Psoas muscle (tissue), 8 donors: ENCODE measurements around the gene HSDL2. TPM values are rescaled to one million over a fixed set of nuclear protein-coding genes. Genes with fewer than 3 reads are reported as not detected.

Source experiments
- ATAC-seq, 4 donors: fragments of 200-7000 bp; cut with Tn5 transposase; one replicate each; pipeline ENCODE4 v1.9.1; 2020; ENCODE audit warnings: moderate library complexity in 3 of 4, mild to moderate bottlenecking in 2 of 4
- DNase-seq, 2 donors: peaks; one replicate each; pipeline ENCODE4 v3.0.0-alpha.2; 2020
- H3K27ac ChIP-seq: fragments of 200-600 bp; one replicate; pipeline ENCODE4 v1.8.0; 2022
- H3K27me3 ChIP-seq, 3 donors: fragments of 200-600 bp in 1 of 3; one replicate each; pipeline versions ENCODE4 v1.6.1 to v1.8.0; 2013 to 2022; ENCODE audit warnings: low read length in 2 of 3, mild to moderate bottlenecking in 2 of 3, moderate library complexity in 1 of 3; ENCODE audit not compliant: insufficient read depth in 3 of 3
- H3K36me3 ChIP-seq, 2 donors: fragments of 200-600 bp in 1 of 2; one replicate each; pipeline versions ENCODE4 v1.6.1 to v1.8.0; 2013 to 2022; ENCODE audit warnings: low read depth in 1 of 2, mild to moderate bottlenecking in 1 of 2, moderate library complexity in 1 of 2; ENCODE audit not compliant: insufficient read depth in 1 of 2
- H3K4me1 ChIP-seq: fragments of 200-600 bp; one replicate; pipeline ENCODE4 v1.8.0; 2022
- H3K4me3 ChIP-seq: fragments of 200-600 bp; one replicate; pipeline ENCODE4 v1.8.0; 2022; ENCODE audit warnings: mild to moderate bottlenecking
- H3K9me3 ChIP-seq: fragments of 200-600 bp; one replicate; pipeline ENCODE4 v1.8.0; 2022
- CTCF ChIP-seq: fragments of 200-600 bp; IDR thresholded peaks from one replicate; pipeline ENCODE4 v1.8.0; 2022; ENCODE audit warnings: antibody characterized with exemption
- WGBS, 3 donors: extraction: QIAGEN DNeasy Blood & Tissue Kit; methylation state at CpG; one replicate each; pipeline versions ENCODE4 v1.1.6 to v1.1.7; 2013; 5-methylcytosine and 5-hydroxymethylcytosine counted together
- intact Hi-C, 2 donors: fragments of 100-400 bp; cut with DNase I; formaldehyde crosslinking; loops; one replicate each; pipeline versions ENCODE4 v1.11.0 to v1.14.2; 2022
- polyA plus RNA-seq, 3 donors: library from polyadenylated mRNA; stranded (reverse); fragments of 200-250 nt; gene quantifications; one replicate each; pipeline ENCODE4 v1.2.3, GENCODE V29; 2013
- total RNA-seq, 4 donors: library from RNA; stranded (reverse); fragmentation: NEBNext Ultra II Directional in 2 of 4; extraction: Animal tissue kit (Norgen Biotek cat#: 25700) in 2 of 4; gene quantifications; one replicate each; pipeline versions ENCODE4 v1.2.1 to v1.2.4, GENCODE V29; 2021 to 2023
- donor health status: healthy with polysubstance abuse.
- donor health status: DM: no; HTN: no; CAD: no; lungs with moderate emphysema.
- donor health status: Bipolar disorder and iron deficiency.
- donor health status: healthy.
- donor health status: DM: yes; HTN: yes; CAD: no.
- donor health status: DM: no; HTN: no; CAD: no.
- donor health status: DM: no; HTN: no; CAD: no.
- donor health status: DM: yes; HTN: yes; CAD: no.

Gene HSDL2
- total and polyA plus RNA-seq, 7 donors: 62.1 to 119 (median 86.8) TPM

- WGBS, 3 donors: 78 to 88% (median 84%) methylated on average over 3 of the region's 3 CpGs
- Histone ChIP-seq H3K9me3 (peaks cover 32% of the 10 kb centered on the region), H3K4me1 (no peaks in the 10 kb centered on the region), H3K27me3 (no peaks in the 10 kb centered on the region), H3K4me3 (no peak overlapping the region), H3K36me3 (no peaks in the 10 kb centered on the region), H3K27ac (no peak overlapping the region)
- no peak for DNase-seq
- intact Hi-C loops: no loop called here
- TF ChIP-seq CTCF: no peak
- ATAC-seq: no peak
Measured at GRCh38 chr9:112496074-112496722, 116.3 kb downstream of the HSDL2 start.

GRCh38 chr9:112500842-112501241, 120.9 kb downstream of the HSDL2 start:
- H3K27me3 ChIP-seq: no peaks in the 10 kb centered on the region
- H3K27ac ChIP-seq: no peak overlapping the region
- ATAC-seq (no peak), DNase-seq (no peak)
- no peak for TF ChIP-seq CTCF
- intact Hi-C loops: no loop called here
- no peaks in the 10 kb centered on the region for H3K4me1 ChIP-seq
- no peaks in the 10 kb centered on the region for H3K36me3 ChIP-seq
- 95 to 100% (median 98%) methylated on average over 2 of the region's 2 CpGs for whole genome bisulfite sequencing, 3 donors
- no peaks in the 10 kb centered on the region for H3K9me3 ChIP-seq
- H3K4me3 ChIP-seq: no peak overlapping the region

GRCh38 chr9:112501287-112501686, 121.4 kb downstream of the HSDL2 start:
- WGBS, 3 donors: 91 to 95% (median 95%) methylated on average over 8 of the region's 8 CpGs
- ATAC-seq (no peak), DNase-seq (no peak)
- intact Hi-C loops: no loop called here
- no peak overlapping the region for H3K4me3 ChIP-seq
- H3K27me3 ChIP-seq: no peaks in the 10 kb centered on the region
- no peak overlapping the region for H3K27ac ChIP-seq
- no peaks in the 10 kb centered on the region for H3K4me1 ChIP-seq
- no peak for TF ChIP-seq CTCF
- no peaks in the 10 kb centered on the region for H3K9me3 ChIP-seq
- H3K36me3 ChIP-seq: no peaks in the 10 kb centered on the region

- 79 to 84% (median 82%) methylated on average over 3 of the region's 3 CpGs for WGBS, 3 donors
Measured at GRCh38 chr9:112502175-112502946, 122.5 kb downstream of the HSDL2 start.

More at GRCh38 chr9:112502175-112502946, 122.5 kb downstream of the HSDL2 start:
- TF ChIP-seq CTCF: no peak
- Histone ChIP-seq H3K9me3 (no peaks in the 10 kb centered on the region), H3K4me1 (no peaks in the 10 kb centered on the region), H3K36me3 (no peaks in the 10 kb centered on the region), H3K27me3 (no peaks in the 10 kb centered on the region), H3K4me3 (no peak overlapping the region), H3K27ac (no peak overlapping the region)
- intact Hi-C loops: no loop called here
- ATAC-seq (no peak), DNase-seq (no peak)
